ENCODE data around the gene CCNL2. TPM values are rescaled to one million over a fixed set of nuclear protein-coding genes. Genes with fewer than 3 reads are reported as not detected.
"Not testable (repeated sequence)": the region's sequence is repeated elsewhere in the genome, so short reads cannot be mapped to it uniquely, and the experiment has no call there.

Gene CCNL2
- total RNA-seq, 1 experiment from 2014 or later, result 142 TPM

GRCh38 chr1:1399187-1399871, at the start of gene CCNL2 (continued):
- TF ChIP-seq FOXP4 (CRISPR knock-in tag; IDR thresholded peaks at IDR 0.05), result peak; percentile 86; the same call in 1 of the 2 replicates
- TF ChIP-seq NFATC4 (CRISPR knock-in tag; IDR thresholded peaks at IDR 0.05), result peak; percentile 48; the same call in 1 of the 2 replicates
- TF ChIP-seq ZNF138 (CRISPR knock-in tag; conservative IDR thresholded peaks at IDR 0.05), result no peak
- 0 out of 2 replicates have a peak, but pooled peaks have one; percentile 39 for TF ChIP-seq IRF1 (CRISPR knock-in tag; IDR thresholded peaks at IDR 0.05)
- 0 out of 2 replicates have a peak, but pooled peaks have one; percentile 55 for TF ChIP-seq ZNF281 (CRISPR knock-in tag; IDR thresholded peaks at IDR 0.05)
- TF ChIP-seq FOXK1 (CRISPR knock-in tag; IDR thresholded peaks at IDR 0.05), result peak; percentile 84
- TF ChIP-seq SMAD3 (CRISPR knock-in tag; IDR thresholded peaks at IDR 0.05; ENCODE audit: borderline replicate concordance), result peak; percentile 40; the same call in 1 of the 2 replicates
- peak; percentile 99 for TF ChIP-seq SP1 (CRISPR knock-in tag; conservative IDR thresholded peaks at IDR 0.05)
- TF ChIP-seq ZNF219 (CRISPR knock-in tag; IDR thresholded peaks at IDR 0.05; ENCODE audit: borderline replicate concordance), result 0 out of 2 replicates have a peak, but pooled peaks have one; percentile 35
- TF ChIP-seq PREB (CRISPR knock-in tag; IDR thresholded peaks at IDR 0.05; ENCODE audit: borderline replicate concordance), result no peak
- TF ChIP-seq TEAD4 (CRISPR knock-in tag; IDR thresholded peaks at IDR 0.05), result peak; percentile 9; the same call in 1 of the 2 replicates
- TF ChIP-seq JUN (CRISPR knock-in tag; IDR thresholded peaks at IDR 0.05), result peak; percentile 55
- no peak for TF ChIP-seq ZNF232 (CRISPR knock-in tag; IDR thresholded peaks at IDR 0.05)
- TF ChIP-seq AR (CRISPR knock-in tag; IDR thresholded peaks at IDR 0.05), result no peak
- no peak for TF ChIP-seq FOXJ3 (CRISPR knock-in tag; IDR thresholded peaks at IDR 0.05; ENCODE audit: borderline replicate concordance)
- peak; percentile 78; the same call in 1 of the 2 replicates for TF ChIP-seq ZBTB43 (CRISPR knock-in tag; IDR thresholded peaks at IDR 0.05)
- TF ChIP-seq ZNF416 (CRISPR knock-in tag; IDR thresholded peaks at IDR 0.05), result 0 out of 2 replicates have a peak, but pooled peaks have one; percentile 58

GRCh38 chr1:1446631-1447030, 47.5 kb upstream of the CCNL2 start:
- POLR2A ChIA-PET; H3K36me3 Mint-ChIP-seq; H3K27ac Mint-ChIP-seq; H3K9me3 Mint-ChIP-seq; H3K4me1 Mint-ChIP-seq; H3K4me3 Mint-ChIP-seq; ATAC-seq; CTCF ChIA-PET; DNase-seq (ENCODE audit: low spot score); H3K27me3 Mint-ChIP-seq (ENCODE audit: low read depth): not testable (repeated sequence)

All from WTC11 (cell line).